ENCODE measurements around the gene PGM1.
A peak's percentile ranks its signal among the peaks of the same experiment; 100 is the strongest.

PGM1 gene

DNA sequence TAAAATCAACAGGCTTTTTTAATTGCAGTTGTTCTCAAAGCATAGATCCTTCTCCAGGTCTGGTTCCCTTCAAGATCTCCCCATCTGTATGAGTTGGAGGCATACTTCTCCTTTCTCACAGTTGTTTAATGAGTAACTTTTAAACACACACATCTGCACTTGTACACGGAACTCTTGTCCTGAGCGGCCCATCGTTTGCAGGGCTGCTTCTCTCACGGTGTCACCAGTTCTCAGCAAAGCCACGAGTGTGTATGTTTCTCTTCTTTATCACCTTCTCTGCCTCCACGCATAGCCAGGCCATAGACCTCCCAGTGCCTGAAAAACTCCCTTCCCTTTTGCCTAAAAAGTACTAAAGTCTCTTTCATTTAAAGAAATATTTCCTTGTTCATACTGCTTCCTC lies 111.9 kb downstream of the PGM1 start:
- peak; percentile 81 for DNase-seq

DNA sequence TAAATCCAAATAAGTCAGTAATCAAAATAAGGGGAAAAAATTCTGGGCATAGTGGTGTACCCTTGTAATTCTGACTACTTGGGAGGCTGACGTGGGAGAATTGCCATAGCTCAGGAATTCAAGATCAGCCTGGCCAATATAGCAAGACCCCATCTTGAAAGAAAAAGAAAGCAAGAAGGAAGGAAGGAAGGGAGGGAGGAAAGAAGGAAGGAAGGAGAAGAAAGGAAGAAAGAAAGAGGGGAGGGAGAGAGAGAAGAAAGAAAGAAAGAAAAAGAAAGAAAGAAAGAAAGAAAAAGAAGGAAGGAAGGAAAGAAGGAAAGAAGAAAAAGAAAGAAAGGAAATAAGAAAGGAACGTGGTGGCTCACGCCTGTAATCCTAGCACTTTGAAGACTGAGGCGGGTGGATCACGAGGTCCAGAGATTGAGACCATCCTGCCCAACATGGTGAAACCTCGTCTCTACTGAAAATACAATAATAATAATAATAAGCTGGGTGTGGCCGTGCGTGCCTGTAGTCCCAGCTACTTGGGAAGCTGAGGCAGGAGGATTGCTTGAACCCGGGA lies 116.1 kb downstream of the PGM1 start:
- DNase-seq = no peak
